ENCODE results near the gene CORIN. TPM values are rescaled to one million over a fixed set of nuclear protein-coding genes. Genes with fewer than 3 reads are reported as not detected.

The CORIN gene
- total and polyA plus RNA-seq, 10 of the 15 experiments (the other 5 are each of a cell fraction or from before 2014, with no cell fraction given): 0.02 to 0.45 (median 0.09) TPM; not detected in 3

DNA sequence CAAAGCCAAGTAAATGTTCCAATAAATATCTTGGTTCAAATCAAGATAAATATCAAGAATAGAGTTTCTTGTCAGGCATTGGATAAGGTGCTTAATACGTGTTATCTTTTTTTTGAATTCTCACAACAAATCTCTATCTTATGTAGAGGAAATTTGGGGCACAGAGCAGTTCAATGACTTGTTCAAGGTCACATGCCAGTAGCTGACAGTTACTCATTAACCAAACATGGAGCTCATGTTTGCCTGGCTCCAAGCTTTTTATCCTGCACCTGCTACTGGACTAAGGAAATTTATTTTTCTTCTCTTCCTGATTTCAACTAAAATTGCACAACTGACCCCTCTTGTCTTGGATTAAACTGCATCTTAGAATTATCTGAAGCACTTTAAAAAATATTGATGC lies 276.5 kb downstream of the CORIN start (continued):
- TF ChIP-seq, protein P1, sequence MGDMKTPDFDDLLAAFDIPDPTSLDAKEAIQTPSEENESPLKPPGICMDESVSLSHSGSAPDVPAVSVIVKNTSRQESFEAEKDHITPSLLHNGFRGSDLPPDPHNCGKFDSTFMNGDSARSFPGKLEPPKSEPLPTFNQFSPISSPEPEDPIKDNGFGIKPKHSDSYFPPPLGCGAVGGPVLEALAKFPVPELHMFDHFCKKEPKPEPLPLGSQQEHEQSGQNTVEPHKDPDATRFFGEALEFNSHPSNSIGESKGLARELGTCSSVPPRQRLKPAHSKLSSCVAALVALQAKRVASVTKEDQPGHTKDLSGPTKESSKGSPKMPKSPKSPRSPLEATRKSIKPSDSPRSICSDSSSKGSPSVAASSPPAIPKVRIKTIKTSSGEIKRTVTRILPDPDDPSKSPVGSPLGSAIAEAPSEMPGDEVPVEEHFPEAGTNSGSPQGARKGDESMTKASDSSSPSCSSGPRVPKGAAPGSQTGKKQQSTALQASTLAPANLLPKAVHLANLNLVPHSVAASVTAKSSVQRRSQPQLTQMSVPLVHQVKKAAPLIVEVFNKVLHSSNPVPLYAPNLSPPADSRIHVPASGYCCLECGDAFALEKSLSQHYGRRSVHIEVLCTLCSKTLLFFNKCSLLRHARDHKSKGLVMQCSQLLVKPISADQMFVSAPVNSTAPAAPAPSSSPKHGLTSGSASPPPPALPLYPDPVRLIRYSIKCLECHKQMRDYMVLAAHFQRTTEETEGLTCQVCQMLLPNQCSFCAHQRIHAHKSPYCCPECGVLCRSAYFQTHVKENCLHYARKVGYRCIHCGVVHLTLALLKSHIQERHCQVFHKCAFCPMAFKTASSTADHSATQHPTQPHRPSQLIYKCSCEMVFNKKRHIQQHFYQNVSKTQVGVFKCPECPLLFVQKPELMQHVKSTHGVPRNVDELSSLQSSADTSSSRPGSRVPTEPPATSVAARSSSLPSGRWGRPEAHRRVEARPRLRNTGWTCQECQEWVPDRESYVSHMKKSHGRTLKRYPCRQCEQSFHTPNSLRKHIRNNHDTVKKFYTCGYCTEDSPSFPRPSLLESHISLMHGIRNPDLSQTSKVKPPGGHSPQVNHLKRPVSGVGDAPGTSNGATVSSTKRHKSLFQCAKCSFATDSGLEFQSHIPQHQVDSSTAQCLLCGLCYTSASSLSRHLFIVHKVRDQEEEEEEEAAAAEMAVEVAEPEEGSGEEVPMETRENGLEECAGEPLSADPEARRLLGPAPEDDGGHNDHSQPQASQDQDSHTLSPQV (IDR thresholded peaks at IDR 0.05): no peak
- TF ChIP-seq RAD51 (IDR thresholded peaks at IDR 0.05) (no peak), IKZF1 (conservative IDR thresholded peaks at IDR 0.05) (no peak), CBX5 (IDR thresholded peaks at IDR 0.05; ENCODE audit: low read depth) (no peak)

DNA sequence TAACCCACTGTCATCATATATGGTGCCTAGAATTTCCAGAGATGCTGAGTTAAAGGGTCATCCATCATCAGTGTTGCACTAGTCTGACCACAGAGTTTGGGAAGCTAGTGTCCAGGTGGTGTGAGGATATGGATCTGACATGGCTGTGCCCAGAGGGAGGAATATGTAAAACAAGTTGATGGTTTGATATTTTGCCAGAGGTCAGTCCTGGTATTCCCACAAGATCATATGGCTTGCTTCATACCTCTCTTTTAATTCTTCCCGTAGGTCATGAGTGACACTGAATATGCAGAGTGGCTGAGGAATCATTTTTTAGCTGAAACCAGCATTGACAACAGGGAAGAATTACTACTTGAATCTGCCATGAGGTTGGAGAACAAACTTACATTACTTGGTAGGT lies 277.2 kb downstream of the CORIN start:
- Histone ChIP-seq H3K4me3 (no peak overlapping the region), H4K20me1 (ENCODE audit: control insufficient read depth, insufficient read depth) (no peaks in the 10 kb centered on the region), H3K9me3 (replicated peaks; ENCODE audit: control insufficient read depth, insufficient read depth, low read length) (peaks cover 2% of the 10 kb centered on the region; the same call in 1 of the 3 replicates), H3K27me3 (replicated peaks in 1 of 2; ENCODE audit: control insufficient read depth in 2 of 2, insufficient read depth in 2 of 2, low read length in 1 of 2) (no peaks in the 10 kb centered on the region; a peak in 1 of 4 replicates), H3K27ac (ENCODE audit: control insufficient read depth, insufficient read depth) (no peak overlapping the region), H3K36me3 (ENCODE audit: control insufficient read depth in 2 of 2, insufficient read depth in 2 of 2, low read length in 1 of 2) (peaks cover 4 to 7% of the 10 kb centered on the region in 2 experiments), H3K4me1 (ENCODE audit: control insufficient read depth, insufficient read depth, low read length) (peaks cover 5% of the 10 kb centered on the region; the same call in 1 of the 2 replicates), H3K9ac (ENCODE audit: control insufficient read depth, insufficient read depth, low read length) (no peak overlapping the region), H3K4me2 (ENCODE audit: control insufficient read depth, insufficient read depth) (no peak overlapping the region), H3K79me2 (ENCODE audit: control insufficient read depth, insufficient read depth, low read length) (no peaks in the 10 kb centered on the region), H2AFZ (ENCODE audit: control insufficient read depth, low read depth, low read length) (no peak overlapping the region)
- in situ Hi-C loops (cut with MboI) (no loop called here), intact Hi-C loops (cut with micrococcal nuclease; ENCODE audit: unreplicated experiment) (loop anchor here (5.0 kb wide), 1 partner anchor 173 kb away; no protein-coding TSS in a partner anchor)
- ChIA-PET CTCF (interaction anchor here (0.8 kb wide), 1 partner anchor 177 kb away, joined by 3 read pairs; no protein-coding TSS in a partner anchor), RAD21 (ENCODE audit: unreplicated experiment) (interaction anchor here (1.4 kb wide), 1 partner anchor 67 kb away, joined by 4 read pairs; no protein-coding TSS in a partner anchor), SMC1A (ENCODE audit: uncharacterized antibody, unreplicated experiment) (interaction anchor here (0.5 to 1.0 kb wide), 2 partner anchors 71 to 124 kb away, joined by 3 read pairs; no protein-coding TSS in a partner anchor), POLR2A (no interaction called here)
- DNase-seq (ENCODE audit: low read depth, low spot score): no peak
- ATAC-seq: no peak
- BruUV-seq (replicated peaks): no TSS peak
- FAIRE-seq: no peak
- 92% methylated on average over 1 of the region's 1 CpG for WGBS (ENCODE audit: insufficient coverage, insufficient replicate concordance, low lambda C conversion rate, missing lambda C conversion rate)
- TF ChIP-seq, protein P2, sequence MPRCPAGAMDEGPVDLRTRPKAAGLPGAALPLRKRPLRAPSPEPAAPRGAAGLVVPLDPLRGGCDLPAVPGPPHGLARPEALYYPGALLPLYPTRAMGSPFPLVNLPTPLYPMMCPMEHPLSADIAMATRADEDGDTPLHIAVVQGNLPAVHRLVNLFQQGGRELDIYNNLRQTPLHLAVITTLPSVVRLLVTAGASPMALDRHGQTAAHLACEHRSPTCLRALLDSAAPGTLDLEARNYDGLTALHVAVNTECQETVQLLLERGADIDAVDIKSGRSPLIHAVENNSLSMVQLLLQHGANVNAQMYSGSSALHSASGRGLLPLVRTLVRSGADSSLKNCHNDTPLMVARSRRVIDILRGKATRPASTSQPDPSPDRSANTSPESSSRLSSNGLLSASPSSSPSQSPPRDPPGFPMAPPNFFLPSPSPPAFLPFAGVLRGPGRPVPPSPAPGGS (IDR thresholded peaks at IDR 0.05; ENCODE audit: borderline replicate concordance, insufficient read depth, low read depth, low read length, poor library complexity, severe bottlenecking): no peak
- TF ChIP-seq BMI1 (IDR thresholded peaks at IDR 0.05; ENCODE audit: borderline replicate concordance) (no peak), NR2C1 (IDR thresholded peaks at IDR 0.05) (no peak), JUNB (IDR thresholded peaks at IDR 0.05) (no peak), IKZF1 (conservative IDR thresholded peaks at IDR 0.05) (no peak), SMARCA5 (IDR thresholded peaks at IDR 0.05) (no peak), ZNF384 (IDR thresholded peaks at IDR 0.05; ENCODE audit: borderline replicate concordance, low read depth, low read length) (no peak), KDM1A (IDR thresholded peaks at IDR 0.05; ENCODE audit: borderline replicate concordance) (no peak), PAX8 (IDR thresholded peaks at IDR 0.05) (no peak), CBFB (IDR thresholded peaks at IDR 0.05; ENCODE audit: low read depth) (no peak), MYC (IDR thresholded peaks at IDR 0.05; ENCODE audit: insufficient read depth, insufficient read length, insufficient replicate concordance, low read length, severe bottlenecking) (no peak)
- TF ChIP-seq, protein P3, sequence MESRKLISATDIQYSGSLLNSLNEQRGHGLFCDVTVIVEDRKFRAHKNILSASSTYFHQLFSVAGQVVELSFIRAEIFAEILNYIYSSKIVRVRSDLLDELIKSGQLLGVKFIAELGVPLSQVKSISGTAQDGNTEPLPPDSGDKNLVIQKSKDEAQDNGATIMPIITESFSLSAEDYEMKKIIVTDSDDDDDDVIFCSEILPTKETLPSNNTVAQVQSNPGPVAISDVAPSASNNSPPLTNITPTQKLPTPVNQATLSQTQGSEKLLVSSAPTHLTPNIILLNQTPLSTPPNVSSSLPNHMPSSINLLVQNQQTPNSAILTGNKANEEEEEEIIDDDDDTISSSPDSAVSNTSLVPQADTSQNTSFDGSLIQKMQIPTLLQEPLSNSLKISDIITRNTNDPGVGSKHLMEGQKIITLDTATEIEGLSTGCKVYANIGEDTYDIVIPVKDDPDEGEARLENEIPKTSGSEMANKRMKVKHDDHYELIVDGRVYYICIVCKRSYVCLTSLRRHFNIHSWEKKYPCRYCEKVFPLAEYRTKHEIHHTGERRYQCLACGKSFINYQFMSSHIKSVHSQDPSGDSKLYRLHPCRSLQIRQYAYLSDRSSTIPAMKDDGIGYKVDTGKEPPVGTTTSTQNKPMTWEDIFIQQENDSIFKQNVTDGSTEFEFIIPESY (IDR thresholded peaks at IDR 0.05): no peak

Measured in GM12878 (cell line).